NCI-H2171 (cell line): ENCODE data around the gene DLG2.

Source experiments
- DNase-seq: peaks from one replicate; lab custom pipeline; 2025; lab: John Stamatoyannopoulos, UW

The DLG2 gene

GRCh38 chr11:84012171-84012826, 1614.8 kb downstream of the DLG2 start:
- DNase-seq = no peak

- DNase-seq = no peak
Observed at GRCh38 chr11:84003181-84003580, 1624.0 kb downstream of the DLG2 start.

GRCh38 chr11:83998921-83999320, 1628.2 kb downstream of the DLG2 start:
- no peak for DNase-seq

GRCh38 chr11:83990160-83990733, 1636.9 kb downstream of the DLG2 start:
- no peak for DNase-seq

- no peak for DNase-seq
Observed at GRCh38 chr11:83982825-83983224, 1644.3 kb downstream of the DLG2 start.

GRCh38 chr11:83979593-83979992, 1647.6 kb downstream of the DLG2 start:
- DNase-seq = no peak

- DNase-seq = no peak
Observed at GRCh38 chr11:83978942-83979341, 1648.2 kb downstream of the DLG2 start.

- no peak for DNase-seq
Observed at GRCh38 chr11:83976086-83976485, 1651.1 kb downstream of the DLG2 start.

- no peak for DNase-seq
Observed at GRCh38 chr11:83972536-83972935, 1654.6 kb downstream of the DLG2 start.

- DNase-seq = no peak
Observed at GRCh38 chr11:83971063-83971462, 1656.1 kb downstream of the DLG2 start.

GRCh38 chr11:83970061-83970671, 1657.0 kb downstream of the DLG2 start:
- no peak for DNase-seq

- DNase-seq = no peak
Observed at GRCh38 chr11:83957038-83957900, 1669.9 kb downstream of the DLG2 start.

GRCh38 chr11:83956119-83956697, 1670.9 kb downstream of the DLG2 start:
- DNase-seq = no peak

- DNase-seq = no peak
Observed at GRCh38 chr11:83954780-83955179, 1672.4 kb downstream of the DLG2 start.

GRCh38 chr11:83951521-83951920, 1675.6 kb downstream of the DLG2 start:
- DNase-seq = no peak

GRCh38 chr11:83948200-83948599, 1678.9 kb downstream of the DLG2 start:
- DNase-seq = no peak

- DNase-seq = no peak
Observed at GRCh38 chr11:83945976-83946375, 1681.2 kb downstream of the DLG2 start.

GRCh38 chr11:83941050-83941449, 1686.1 kb downstream of the DLG2 start:
- no peak for DNase-seq

- DNase-seq = no peak
Observed at GRCh38 chr11:83938148-83938547, 1689.0 kb downstream of the DLG2 start.

GRCh38 chr11:83933008-83933407, 1694.1 kb downstream of the DLG2 start:
- no peak for DNase-seq

GRCh38 chr11:83927422-83927821, 1699.7 kb downstream of the DLG2 start:
- no peak for DNase-seq

GRCh38 chr11:83924795-83925542, 1702.2 kb downstream of the DLG2 start:
- no peak for DNase-seq
